Fibroblast of peridontal ligament (primary cell): ENCODE data around the gene LTBP2.

Experiments used
- DNase-seq: peaks from one replicate; pipeline ENCODE4 v3.0.0-alpha.2; 2010; ENCODE audit errors: extremely low read depth

The LTBP2 gene

GRCh38 chr14:74527736-74528280 lies 84.2 kb downstream of the LTBP2 start:
- no peak for DNase-seq

GRCh38 chr14:74526854-74527585 lies 85.0 kb downstream of the LTBP2 start:
- no peak for DNase-seq

GRCh38 chr14:74525361-74525851 lies 86.6 kb downstream of the LTBP2 start:
- no peak for DNase-seq

- DNase-seq = no peak
These were observed 87.3 kb downstream of the LTBP2 start for GRCh38 chr14:74524812-74525135.

GRCh38 chr14:74524076-74524811 lies 87.8 kb downstream of the LTBP2 start:
- no peak for DNase-seq

GRCh38 chr14:74522740-74523139 lies 89.3 kb downstream of the LTBP2 start:
- DNase-seq = no peak

GRCh38 chr14:74521756-74522155 lies 90.3 kb downstream of the LTBP2 start:
- DNase-seq = no peak

- DNase-seq = no peak
These were observed 92.5 kb downstream of the LTBP2 start for GRCh38 chr14:74519316-74520074.

GRCh38 chr14:74518221-74518620 lies 93.8 kb downstream of the LTBP2 start:
- DNase-seq = no peak

GRCh38 chr14:74517731-74518130 lies 94.3 kb downstream of the LTBP2 start:
- DNase-seq = no peak

- DNase-seq = no peak
These were observed 95.4 kb downstream of the LTBP2 start for GRCh38 chr14:74516451-74517160.

GRCh38 chr14:74515891-74516412 lies 96.1 kb downstream of the LTBP2 start:
- DNase-seq = no peak

GRCh38 chr14:74514471-74514941 lies 97.5 kb downstream of the LTBP2 start:
- DNase-seq = peak; percentile 83

- DNase-seq = no peak
These were observed 99.8 kb downstream of the LTBP2 start for GRCh38 chr14:74511966-74512830.

- peak; percentile 67 for DNase-seq
These were observed 101.1 kb downstream of the LTBP2 start for GRCh38 chr14:74510959-74511409.

GRCh38 chr14:74510223-74510931 lies 101.7 kb downstream of the LTBP2 start:
- peak; percentile 4 for DNase-seq

GRCh38 chr14:74509587-74510222 lies 102.3 kb downstream of the LTBP2 start:
- no peak for DNase-seq

GRCh38 chr14:74508844-74509428 lies 103.1 kb downstream of the LTBP2 start:
- no peak for DNase-seq
